Erythroblast (primary cell): ENCODE results near the gene RAD21L1.

Source experiments
- GATA1 ChIP-seq: IDR thresholded peaks from 2 replicates; pipeline ENCODE4 v1.6.1; 2011; ENCODE audit warnings: low read depth, mild to moderate bottlenecking, control low read depth, low read length, moderate library complexity
- POLR2A ChIP-seq: IDR thresholded peaks from 2 replicates; pipeline ENCODE4 v1.6.1; 2011; ENCODE audit warnings: mild to moderate bottlenecking, low read length

- TF ChIP-seq POLR2A (no peak), GATA1 (no peak)
These were observed 20.0 kb upstream of the RAD21L1 start for GRCh38 chr20:1205802-1206201.
